H1 (cell line): ENCODE measurements around the gene CCDC24. TPM values are rescaled to one million over a fixed set of nuclear protein-coding genes. Genes with fewer than 3 reads are reported as not detected.

Experiments
- CTCF ChIA-PET: fragments of 300-600 bp; sonication (Branson Sonifier 250); formaldehyde crosslinking; loops from one replicate; lab custom pipeline; 2021; ENCODE audit not compliant: partially characterized antibody; lab: Charles Lee
- POLR2A ChIA-PET: fragments of 300-600 bp; sonication (Branson Sonifier 250); formaldehyde crosslinking; loops from one replicate; lab custom pipeline; 2021; ENCODE audit warnings: inconsistent platforms; ENCODE audit not compliant: partially characterized antibody; lab: Charles Lee
- DNase-seq, 2 experiments: peaks; one replicate each; pipeline versions ENCODE4 v3.0.0 to v3.0.0-alpha.2; 2010 to 2022; ENCODE audit warnings: low spot score in 2 of 2, low read depth in 1 of 2, mixed read lengths in 1 of 2
- FAIRE-seq: peaks from 2 replicates; lab custom pipeline; 2011; peaks lifted over from hg19 to GRCh38; lab: Jason Lieb, UNC
- H2AFZ ChIP-seq: 2 replicates; pipeline ENCODE4 v1.8.1; 2012; ENCODE audit warnings: low read length, inconsistent platforms
- H2AK5ac ChIP-seq: 2 replicates; pipeline ENCODE4 v1.6.1; 2013; ENCODE audit warnings: low read depth, low read length
- H2BK120ac ChIP-seq: replicated peaks from 2 replicates; pipeline ENCODE3; 2013; ENCODE audit warnings: low read depth, low read length, inconsistent platforms
- H2BK12ac ChIP-seq: 2 replicates; pipeline ENCODE4 v1.6.1; 2013; ENCODE audit warnings: low read depth, low read length
- H2BK15ac ChIP-seq: 2 replicates; pipeline ENCODE4 v1.6.1; 2013; ENCODE audit warnings: low read length
- H2BK20ac ChIP-seq: 2 replicates; pipeline ENCODE4 v1.6.1; 2013; ENCODE audit warnings: low read length
- H2BK5ac ChIP-seq: 2 replicates; pipeline ENCODE4 v1.6.1; 2013; ENCODE audit warnings: low read depth, low read length
- H3K14ac ChIP-seq: 2 replicates; pipeline ENCODE4 v1.6.1; 2013; ENCODE audit warnings: inconsistent platforms; ENCODE audit not compliant: insufficient read length
- H3K18ac ChIP-seq: 2 replicates; pipeline ENCODE4 v1.6.1; 2013; ENCODE audit warnings: low read length; ENCODE audit errors: extremely low read depth
- H3K23ac ChIP-seq: 2 replicates; pipeline ENCODE4 v1.6.1; 2013; ENCODE audit warnings: inconsistent platforms; ENCODE audit not compliant: insufficient read length
- H3K23me2 ChIP-seq: 2 replicates; pipeline ENCODE4 v1.6.1; 2013; ENCODE audit warnings: low read depth, low read length
- H3K27ac ChIP-seq: 2 replicates; pipeline ENCODE4 v1.6.1; 2011; ENCODE audit warnings: low read depth, low read length, inconsistent platforms
- H3K27me3 ChIP-seq, 4 experiments: replicated peaks in 1 of 4; 1 replicate in 1 of 4; 2 replicates in 3 of 4; pipeline versions ENCODE4 v1.6.1 to v1.8.1; 2011 to 2013; ENCODE audit warnings: low read length in 3 of 4, mild to moderate bottlenecking in 3 of 4, inconsistent platforms in 2 of 4, mixed read lengths in 2 of 4, moderate library complexity in 1 of 4; ENCODE audit not compliant: control insufficient read depth in 3 of 4, insufficient read depth in 3 of 4; ENCODE audit errors: extremely low read depth in 1 of 4
- H3K36me3 ChIP-seq, 4 experiments: 2 replicates each; pipeline versions ENCODE4 v1.6.1 to v1.8.1; 2011 to 2013; ENCODE audit warnings: mild to moderate bottlenecking in 4 of 4, low read length in 3 of 4, moderate library complexity in 2 of 4, control low read depth in 1 of 4, inconsistent platforms in 1 of 4; ENCODE audit not compliant: insufficient read depth in 4 of 4, control insufficient read depth in 2 of 4
- H3K4ac ChIP-seq: replicated peaks from 2 replicates; pipeline ENCODE3; 2013; ENCODE audit warnings: low read length, low read depth, mixed read lengths, inconsistent platforms; ENCODE audit not compliant: insufficient read length
- H3K4me1 ChIP-seq, 4 experiments: replicated peaks in 1 of 4; 1 replicate in 1 of 4; 2 replicates in 3 of 4; pipeline versions ENCODE4 v1.6.1 to v1.8.1; 2011 to 2013; ENCODE audit warnings: low read length in 3 of 4, inconsistent platforms in 2 of 4, mixed read lengths in 1 of 4; ENCODE audit not compliant: insufficient read depth in 4 of 4, control insufficient read depth in 3 of 4
- H3K4me2 ChIP-seq, 2 experiments: 2 replicates each; pipeline versions ENCODE4 v1.6.1 to v1.8.1; 2011 to 2013; ENCODE audit warnings: low read depth in 2 of 2, low read length in 2 of 2, control low read depth in 1 of 2, inconsistent platforms in 1 of 2, mild to moderate bottlenecking in 1 of 2; ENCODE audit not compliant: insufficient read depth in 1 of 2
- H3K4me3 ChIP-seq, 4 experiments: fragments of 200-600, 300-600 bp in 1 of 4; sonication (generic), shearing (Covaris generic), sonication (Bioruptor Twin) in 1 of 4; 2 replicates each; pipeline versions ENCODE4 v1.5.1 to v1.8.1; 2011 to 2016; ENCODE audit warnings: low read length in 4 of 4, low read depth in 3 of 4, control low read depth in 2 of 4, inconsistent platforms in 2 of 4, mild to moderate bottlenecking in 2 of 4, mixed read lengths in 1 of 4, moderate library complexity in 1 of 4; ENCODE audit not compliant: insufficient read depth in 2 of 4; ENCODE audit errors: extremely low read depth in 1 of 4
- H3K56ac ChIP-seq: replicated peaks from 2 replicates; pipeline ENCODE3; 2013; ENCODE audit warnings: low read depth, mild to moderate bottlenecking, mixed read lengths, low read length, inconsistent platforms; ENCODE audit not compliant: insufficient read length
- H3K79me1 ChIP-seq: 2 replicates; pipeline ENCODE4 v1.6.1; 2013; ENCODE audit warnings: low read depth, low read length, control low read depth
- H3K79me2 ChIP-seq, 2 experiments: 2 replicates each; pipeline versions ENCODE4 v1.6.1 to v1.8.1; 2012 to 2013; ENCODE audit warnings: low read length in 2 of 2, mild to moderate bottlenecking in 2 of 2, inconsistent platforms in 1 of 2; ENCODE audit not compliant: insufficient read depth in 2 of 2, control insufficient read depth in 1 of 2
- H3K9ac ChIP-seq, 4 experiments: replicated peaks in 1 of 4; 1 replicate in 1 of 4; 2 replicates in 3 of 4; pipeline versions ENCODE4 v1.6.1 to v1.8.1; 2011 to 2013; ENCODE audit warnings: low read depth in 3 of 4, low read length in 3 of 4, control low read depth in 2 of 4, mild to moderate bottlenecking in 2 of 4, moderate library complexity in 2 of 4, inconsistent platforms in 1 of 4; ENCODE audit errors: extremely low read depth in 1 of 4
- H3K9me3 ChIP-seq, 2 experiments: 2 replicates each; pipeline versions ENCODE4 v1.6.1 to v1.8.1; 2012 to 2013; ENCODE audit warnings: mild to moderate bottlenecking in 2 of 2, moderate library complexity in 2 of 2, control low read depth in 1 of 2, inconsistent platforms in 1 of 2, low read depth in 1 of 2, low read length in 1 of 2, mixed read lengths in 1 of 2; ENCODE audit not compliant: insufficient read depth in 2 of 2
- H4K20me1 ChIP-seq, 2 experiments: replicated peaks in 1 of 2; 2 replicates each; pipeline versions ENCODE3 to v1.8.1; 2011 to 2013; ENCODE audit warnings: inconsistent platforms in 2 of 2, low read length in 2 of 2, mild to moderate bottlenecking in 1 of 2; ENCODE audit not compliant: insufficient read depth in 2 of 2, control insufficient read depth in 1 of 2
- H4K5ac ChIP-seq: 2 replicates; pipeline ENCODE4 v1.6.1; 2013; ENCODE audit warnings: low read length, low read depth, mixed read lengths, inconsistent platforms; ENCODE audit not compliant: insufficient read length
- H4K8ac ChIP-seq: 2 replicates; pipeline ENCODE4 v1.8.0; 2013; ENCODE audit warnings: mild to moderate bottlenecking, moderate library complexity, low read length, inconsistent platforms; ENCODE audit not compliant: insufficient read depth; ENCODE audit errors: extremely low read depth
- H4K91ac ChIP-seq: replicated peaks from 2 replicates; pipeline ENCODE3; 2013; ENCODE audit warnings: low read length, mixed read lengths, inconsistent platforms; ENCODE audit not compliant: insufficient read length
- CEBPB ChIP-seq: IDR thresholded peaks from 2 replicates; pipeline ENCODE4 v1.6.1; 2012; ENCODE audit warnings: low read depth, low read length
- JUN ChIP-seq: IDR thresholded peaks from 2 replicates; pipeline ENCODE4 v1.6.1; 2011; ENCODE audit warnings: low read depth, mild to moderate bottlenecking, improper control_type of control experiment, low read length
- WGBS, 2 experiments: shearing (Covaris generic) in 1 of 2; methylation state at CpG; one replicate each; pipeline versions ENCODE4 v1.1.6 to v1.1.7; 2013 to 2015; ENCODE audit warnings: low lambda C conversion rate in 2 of 2, mixed read lengths in 2 of 2, inconsistent platforms in 1 of 2, low coverage in 1 of 2, missing lambda C conversion rate in 1 of 2; ENCODE audit not compliant: insufficient replicate concordance in 2 of 2, insufficient coverage in 1 of 2, insufficient read length in 1 of 2; ENCODE audit errors: extremely low coverage in 1 of 2, missing lambda C conversion rate in 1 of 2; 5-methylcytosine and 5-hydroxymethylcytosine counted together
- polyA plus RNA-seq, 7 experiments: library from polyadenylated mRNA; depleted of rRNA in 3 of 7; stranded (reverse) in 5 of 7; unstranded in 2 of 7; fragments of >200 nt in 5 of 7; fragments of 200-250 nt in 2 of 7; gene quantifications; 1 replicate in 5 of 7; 2 replicates in 1 of 7; 4 replicates in 1 of 7; pipeline versions ENCODE4 v1.2.1 to v1.2.3, GENCODE V29; 2011 to 2013; ENCODE audit warnings: missing spikeins in 2 of 7, mixed read lengths in 2 of 7
- total RNA-seq: library from RNA; stranded (reverse); fragmentation: NEBNext Ultra II Directional; extraction: Animal tissue kit (Norgen Biotek cat#: 25700); gene quantifications from 2 replicates; pipeline ENCODE4 v1.2.1, GENCODE V29; 2021

The CCDC24 gene
- total and polyA plus RNA-seq, 2 of the 8 experiments (the other 6 are each of a cell fraction or from before 2014, with no cell fraction given): 11.2 to 11.4 TPM

- H3K4me1 ChIP-seq: peaks cover 4 to 17% (median 14%) of the 10 kb centered on the region in 4 experiments
- H4K91ac ChIP-seq: peak overlapping the region; percentile 63
- H3K79me2 ChIP-seq: peaks cover 0 to 21% of the 10 kb centered on the region in 2 experiments; a peak in 2 of 4 replicates
- ChIA-PET CTCF (interaction anchor here (0.8 to 1.1 kb wide), 5 partner anchors 8 to 217 kb away, joined by 3 to 5 read pairs (median 3); no protein-coding TSS in a partner anchor), POLR2A (interaction anchor here (0.6 to 1.9 kb wide), 9 partner anchors 9 to 217 kb away, joined by 3 to 10 read pairs (median 4); partner anchors contain the start of genes CCDC24 and DPH2)
- no peak overlapping the region for H2BK120ac ChIP-seq
- H2AFZ ChIP-seq: no peak overlapping the region
- FAIRE-seq: no peak
- H3K27me3 ChIP-seq: no peaks in the 10 kb centered on the region
- peak overlapping the region; percentile 42 to 74 (median 64); a peak in 7 of 8 replicates for H3K4me3 ChIP-seq
- no peaks in the 10 kb centered on the region for H3K9me3 ChIP-seq
- H2BK5ac ChIP-seq: peak overlapping the region; percentile 62; the same call in 1 of the 2 replicates
- no peak for DNase-seq
- peak overlapping the region; percentile 34; the same call in 1 of the 2 replicates for H3K18ac ChIP-seq
- H2AK5ac ChIP-seq: peak overlapping the region; percentile 84; the same call in 1 of the 2 replicates
- no peak overlapping the region for H3K14ac ChIP-seq
- no peak overlapping the region for H3K27ac ChIP-seq
- H3K9ac ChIP-seq: peak overlapping the region; percentile 2 to 72 (median 46); a peak in 6 of 7 replicates
- H4K8ac ChIP-seq: no peak overlapping the region; the same call in 1 of the 2 replicates
- H2BK15ac ChIP-seq: peak overlapping the region; percentile 77
- H3K23ac ChIP-seq: no peak overlapping the region
- H4K20me1 ChIP-seq: peaks cover 2 to 36% of the 10 kb centered on the region in 2 experiments
- WGBS, 2 experiments: 78% methylated on average over 13 of the region's 13 CpGs; no CpG with 5 or more reads in 1 of the 2 experiments
- TF ChIP-seq JUN: no peak
- peak; percentile 20; the same call in 1 of the 2 replicates for TF ChIP-seq CEBPB
- TF ChIP-seq, all 59 proteins: peak for 1
- peak overlapping the region; percentile 47 for H3K56ac ChIP-seq
- H2BK12ac ChIP-seq: peak overlapping the region; percentile 46; the same call in 1 of the 2 replicates
- H3K4ac ChIP-seq: no peak overlapping the region
- H3K23me2 ChIP-seq: peaks cover 19% of the 10 kb centered on the region
- no peak overlapping the region for H2BK20ac ChIP-seq
- peaks cover 28% of the 10 kb centered on the region for H3K79me1 ChIP-seq
- peaks cover 2 to 31% (median 15%) of the 10 kb centered on the region in 4 experiments; a peak in 5 of 8 replicates for H3K36me3 ChIP-seq
- H4K5ac ChIP-seq: no peak overlapping the region
- peak overlapping the region; percentile 61 to 85 for H3K4me2 ChIP-seq
Measured at GRCh38 chr1:43980255-43981134, 10.9 kb upstream of the CCDC24 start.
